ENCODE results near the gene TCF4. TPM values are rescaled to one million over a fixed set of nuclear protein-coding genes. Genes with fewer than 3 reads are reported as not detected.

TCF4 gene
- total and polyA plus RNA-seq, 5 experiments from 2014 or later = 0.39 to 8.9 (median 1.1) TPM

GRCh38 chr18:55316486-55317184 is 271.4 kb downstream of the TCF4 start:
- peaks cover 9 to 24% (median 14%) of the 10 kb centered on the region in 5 donors for H3K27me3 Mint-ChIP-seq
- peaks cover 2 to 37% (median 7%) of the 10 kb centered on the region in 4 donors for H3K4me1 Mint-ChIP-seq
- H3K36me3 Mint-ChIP-seq = peaks cover 0 to under 1% (median 0%) of the 10 kb centered on the region in 3 donors
- DNase-seq (no peak), ATAC-seq (no peak)
- no peaks in the 10 kb centered on the region for H3K9me3 Mint-ChIP-seq
- H3K4me3 Mint-ChIP-seq = peak overlapping the region in 1 of 10 donors; percentile 59
- POLR2A ChIA-PET = no interaction called here
- H3K27ac Mint-ChIP-seq = no peak overlapping the region

GRCh38 chr18:55314615-55315237 is 273.3 kb downstream of the TCF4 start:
- no peaks in the 10 kb centered on the region for H3K9me3 Mint-ChIP-seq
- POLR2A ChIA-PET = no interaction called here
- ATAC-seq = no peak

GRCh38 chr18:55314031-55314430 is 274.0 kb downstream of the TCF4 start:
- Mint-ChIP-seq H3K4me3 (no peak overlapping the region), H3K4me1 (peaks cover 0 to 27% (median 4%) of the 10 kb centered on the region in 4 donors), H3K27me3 (peaks cover 2 to 8% (median 3%) of the 10 kb centered on the region in 5 donors), H3K36me3 (no peaks in the 10 kb centered on the region), H3K27ac (no peak overlapping the region), H3K9me3 (no peaks in the 10 kb centered on the region)
- no peak for ATAC-seq
- no peak for DNase-seq
- POLR2A ChIA-PET = no interaction called here

More at GRCh38 chr18:55314615-55315237, 273.3 kb downstream of the TCF4 start:
- DNase-seq = no peak
- no peak overlapping the region for H3K27ac Mint-ChIP-seq
- H3K36me3 Mint-ChIP-seq = no peaks in the 10 kb centered on the region
- peaks cover 4 to 9% (median 5%) of the 10 kb centered on the region in 5 donors for H3K27me3 Mint-ChIP-seq
- H3K4me1 Mint-ChIP-seq = peaks cover 0 to 33% (median 4%) of the 10 kb centered on the region in 4 donors
- no peak overlapping the region for H3K4me3 Mint-ChIP-seq

- DNase-seq = no peak
- H3K36me3 Mint-ChIP-seq = no peaks in the 10 kb centered on the region
- POLR2A ChIA-PET = no interaction called here
- ATAC-seq = no peak
- H3K4me1 Mint-ChIP-seq = peaks cover 0 to 27% (median 0%) of the 10 kb centered on the region in 4 donors
- no peak overlapping the region for H3K27ac Mint-ChIP-seq
- H3K27me3 Mint-ChIP-seq = peaks cover 0 to 2% (median 0%) of the 10 kb centered on the region in 5 donors
- no peaks in the 10 kb centered on the region for H3K9me3 Mint-ChIP-seq
- no peak overlapping the region for H3K4me3 Mint-ChIP-seq
These were observed 277.1 kb downstream of the TCF4 start for GRCh38 chr18:55310863-55311262.

GRCh38 chr18:55310044-55310676 is 277.8 kb downstream of the TCF4 start:
- no peaks in the 10 kb centered on the region for H3K36me3 Mint-ChIP-seq
- POLR2A ChIA-PET = no interaction called here
- peaks cover 0 to 27% (median 0%) of the 10 kb centered on the region in 4 donors for H3K4me1 Mint-ChIP-seq
- H3K9me3 Mint-ChIP-seq = no peaks in the 10 kb centered on the region
- ATAC-seq (no peak), DNase-seq (no peak)
- peaks cover 0 to 2% (median 0%) of the 10 kb centered on the region in 5 donors for H3K27me3 Mint-ChIP-seq
- no peak overlapping the region for H3K4me3 Mint-ChIP-seq
- no peak overlapping the region for H3K27ac Mint-ChIP-seq

- Mint-ChIP-seq H3K27ac (no peak overlapping the region), H3K4me1 (peaks cover 0 to 32% (median 0%) of the 10 kb centered on the region in 4 donors), H3K36me3 (no peaks in the 10 kb centered on the region), H3K4me3 (no peak overlapping the region), H3K9me3 (peaks cover 0 to 2% (median 0%) of the 10 kb centered on the region in 9 donors), H3K27me3 (peaks cover 0 to 2% (median 0%) of the 10 kb centered on the region in 5 donors)
- POLR2A ChIA-PET = no interaction called here
- DNase-seq (no peak), ATAC-seq (no peak)
These were observed 278.7 kb downstream of the TCF4 start for GRCh38 chr18:55309249-55309648.

- Mint-ChIP-seq H3K36me3 (no peaks in the 10 kb centered on the region), H3K27me3 (peaks cover 0 to 3% (median 0%) of the 10 kb centered on the region in 5 donors), H3K4me1 (peaks cover 0 to 32% (median 0%) of the 10 kb centered on the region in 4 donors), H3K4me3 (no peak overlapping the region), H3K9me3 (peaks cover 0 to 2% (median 0%) of the 10 kb centered on the region in 9 donors), H3K27ac (no peak overlapping the region)
- no peak for DNase-seq
- ATAC-seq = no peak
- POLR2A ChIA-PET = no interaction called here
These were observed 280.5 kb downstream of the TCF4 start for GRCh38 chr18:55307505-55307904.

GRCh38 chr18:55306359-55307024 is 281.5 kb downstream of the TCF4 start:
- Mint-ChIP-seq H3K4me3 (no peak overlapping the region), H3K4me1 (peaks cover 0 to 29% (median 0%) of the 10 kb centered on the region in 4 donors), H3K27me3 (peaks cover 0 to 7% (median 0%) of the 10 kb centered on the region in 5 donors), H3K36me3 (peaks cover 0 to 4% (median 0%) of the 10 kb centered on the region in 3 donors), H3K9me3 (peaks cover 0 to 2% (median 0%) of the 10 kb centered on the region in 9 donors), H3K27ac (no peak overlapping the region)
- no peak for ATAC-seq
- POLR2A ChIA-PET = no interaction called here
- no peak for DNase-seq

- ATAC-seq (no peak), DNase-seq (no peak)
- peaks cover 0 to 10% (median 0%) of the 10 kb centered on the region in 5 donors for H3K27me3 Mint-ChIP-seq
- H3K4me3 Mint-ChIP-seq = no peak overlapping the region
- peaks cover 0 to 28% (median 0%) of the 10 kb centered on the region in 4 donors for H3K4me1 Mint-ChIP-seq
- no peak overlapping the region for H3K27ac Mint-ChIP-seq
- POLR2A ChIA-PET = no interaction called here
- peaks cover 0 to 4% (median 0%) of the 10 kb centered on the region in 3 donors for H3K36me3 Mint-ChIP-seq
- peaks cover 0 to 2% (median 0%) of the 10 kb centered on the region in 9 donors for H3K9me3 Mint-ChIP-seq
These were observed 285.7 kb downstream of the TCF4 start for GRCh38 chr18:55302167-55302833.

- H3K36me3 Mint-ChIP-seq = peaks cover 0 to 4% (median 0%) of the 10 kb centered on the region in 3 donors
- H3K27me3 Mint-ChIP-seq = peaks cover 0 to 10% (median 0%) of the 10 kb centered on the region in 5 donors
- no peak overlapping the region for H3K4me3 Mint-ChIP-seq
- no peak overlapping the region for H3K27ac Mint-ChIP-seq
- H3K9me3 Mint-ChIP-seq = peaks cover 0 to 2% (median 0%) of the 10 kb centered on the region in 9 donors
- ATAC-seq (no peak), DNase-seq (no peak)
- peaks cover 0 to 26% (median 0%) of the 10 kb centered on the region in 4 donors for H3K4me1 Mint-ChIP-seq
- POLR2A ChIA-PET = no interaction called here
These were observed 286.2 kb downstream of the TCF4 start for GRCh38 chr18:55301824-55302166.

GRCh38 chr18:55300936-55301531 is 287.0 kb downstream of the TCF4 start:
- Mint-ChIP-seq H3K4me3 (no peak overlapping the region), H3K36me3 (peaks cover 0 to 4% (median 0%) of the 10 kb centered on the region in 3 donors), H3K4me1 (peaks cover 0 to 23% (median 0%) of the 10 kb centered on the region in 4 donors), H3K9me3 (peaks cover 0 to 2% (median 0%) of the 10 kb centered on the region in 9 donors), H3K27me3 (peaks cover 0 to 10% (median 0%) of the 10 kb centered on the region in 5 donors), H3K27ac (no peak overlapping the region)
- no peak for ATAC-seq
- no peak for DNase-seq
- POLR2A ChIA-PET = no interaction called here
